ENCODE data around the gene ARL15. TPM values are rescaled to one million over a fixed set of nuclear protein-coding genes. Genes with fewer than 3 reads are reported as not detected.

The ARL15 gene
- polyA plus RNA-seq, 1 donor, result 24.7 TPM

DNA sequence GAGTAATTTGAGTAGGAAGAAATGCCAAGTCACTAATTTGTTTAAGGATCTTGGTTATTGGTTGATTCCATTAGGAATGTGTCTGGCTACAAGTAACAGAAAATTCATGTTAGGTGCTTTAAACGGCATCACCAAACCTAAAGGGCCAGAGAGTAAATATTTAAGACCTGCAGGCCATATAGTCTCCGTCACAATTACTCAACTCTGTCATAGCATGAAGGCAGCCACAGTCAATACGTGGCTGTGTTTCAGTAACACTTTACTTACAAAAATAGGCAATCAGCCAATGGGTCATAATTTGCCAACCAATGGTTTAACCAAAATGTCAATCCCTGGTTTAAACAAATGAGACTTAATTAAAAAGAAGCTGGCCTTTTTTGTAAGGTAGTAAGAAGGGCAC is 98.5 kb downstream of the ARL15 start:
- no peak for DNase-seq (ENCODE audit: low read depth)

DNA sequence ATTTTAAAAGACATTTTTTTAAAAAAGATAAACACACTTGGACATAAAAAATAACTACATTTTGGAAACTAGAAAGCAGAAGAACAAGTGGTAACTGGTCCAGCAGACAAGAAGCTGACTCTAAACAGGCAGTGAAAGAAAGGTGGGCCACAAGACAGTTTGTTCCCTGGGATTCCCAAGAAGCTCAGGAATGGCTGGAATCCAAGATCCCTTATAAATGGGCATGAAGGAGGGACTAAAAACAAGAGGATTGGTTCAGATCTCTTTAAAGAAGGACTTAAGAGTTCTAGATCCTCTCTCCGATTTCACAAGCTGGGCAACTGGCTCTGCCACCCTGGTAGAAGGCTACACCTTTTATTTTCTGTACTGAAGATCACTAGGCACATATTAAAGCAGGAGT is 102.8 kb downstream of the ARL15 start:
- DNase-seq (ENCODE audit: low read depth), result no peak

DNA sequence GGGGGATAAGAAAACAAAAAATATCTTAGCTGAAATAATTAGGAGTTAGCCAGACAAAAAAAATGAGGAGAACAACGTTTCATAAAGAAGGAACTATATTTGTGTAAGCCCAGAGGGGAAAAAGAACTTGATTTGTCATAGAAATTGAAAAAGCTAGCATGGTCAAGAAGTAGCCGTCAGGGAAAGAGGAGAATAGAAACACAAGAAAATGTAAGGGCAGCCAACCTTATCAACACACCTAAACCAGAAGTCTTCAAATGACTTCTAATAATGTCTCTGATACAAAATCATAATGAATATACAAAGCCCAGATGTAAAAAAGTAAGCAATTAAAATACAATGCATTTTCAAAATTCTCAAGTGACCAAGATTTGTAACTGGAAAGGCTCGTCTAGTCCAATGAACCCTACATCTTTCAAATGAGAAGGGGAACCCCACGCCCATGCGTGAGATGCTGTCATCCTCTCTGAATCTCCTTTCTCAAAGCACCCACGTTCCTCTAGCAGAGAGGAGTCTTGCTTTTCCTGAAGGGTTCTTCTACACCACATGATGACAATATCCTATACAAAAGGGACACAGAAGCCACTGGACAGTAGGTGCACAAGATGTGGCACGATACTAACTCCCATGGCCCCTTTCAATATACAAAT is 103.7 kb downstream of the ARL15 start:
- DNase-seq (ENCODE audit: low read depth), result no peak

DNA sequence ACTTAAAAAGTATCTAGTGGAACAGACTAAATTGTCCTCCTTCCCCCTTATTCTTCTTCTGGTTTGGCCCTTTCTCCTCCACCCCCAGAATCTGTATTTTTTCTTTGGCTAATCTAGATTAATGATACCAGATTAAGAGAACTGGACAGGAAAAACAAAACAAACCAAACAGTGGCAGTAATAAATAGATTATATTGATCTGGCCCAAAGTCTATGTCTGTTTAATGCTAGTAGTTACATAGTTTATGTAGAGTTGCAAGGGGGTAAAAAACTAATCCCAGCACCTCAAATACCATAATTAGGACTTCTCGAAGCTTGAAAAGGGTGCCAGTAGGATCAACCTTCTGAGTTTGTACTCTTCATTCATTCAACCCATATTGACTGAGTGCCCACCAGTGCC is 104.5 kb downstream of the ARL15 start:
- DNase-seq (ENCODE audit: low read depth), result no peak

DNA sequence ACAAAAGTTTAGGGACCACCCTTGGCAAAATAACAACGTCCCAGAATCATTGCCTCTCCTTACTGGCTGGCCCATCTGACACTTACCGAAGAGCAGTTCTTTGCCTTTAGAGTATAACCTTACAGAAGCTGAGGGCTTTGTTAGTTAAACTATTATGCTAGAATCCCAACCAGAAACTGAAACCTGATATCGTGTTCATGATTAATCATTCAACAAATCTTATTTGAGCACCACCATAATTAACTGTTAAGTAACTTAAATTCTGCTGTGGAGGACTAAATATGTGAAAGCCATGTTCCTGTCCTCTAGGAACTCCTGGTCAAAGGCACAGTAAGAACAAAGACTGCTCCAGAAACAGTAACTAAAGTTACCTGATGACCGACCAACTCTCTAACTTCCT is 104.9 kb downstream of the ARL15 start:
- no peak for DNase-seq (ENCODE audit: low read depth)

DNA sequence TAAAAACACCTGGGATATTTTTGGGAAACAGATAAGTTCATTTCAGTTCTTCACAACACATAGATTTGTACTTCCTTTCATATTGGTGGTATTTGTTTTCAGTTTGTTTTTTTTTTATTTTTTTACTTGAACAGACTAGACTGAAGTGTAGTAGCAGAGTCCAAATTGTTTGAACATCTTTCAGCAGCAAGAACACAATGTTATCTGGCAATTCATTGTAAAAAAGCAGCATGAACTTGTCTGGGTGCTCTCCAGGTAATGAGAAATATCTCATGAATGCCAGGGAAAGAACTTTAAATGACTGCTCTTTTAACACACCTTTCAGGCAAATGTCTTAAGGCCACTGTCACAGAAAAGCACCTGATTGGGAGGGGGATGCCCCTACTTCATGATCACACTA is 113.4 kb downstream of the ARL15 start:
- no peak for DNase-seq (ENCODE audit: low read depth)

DNA sequence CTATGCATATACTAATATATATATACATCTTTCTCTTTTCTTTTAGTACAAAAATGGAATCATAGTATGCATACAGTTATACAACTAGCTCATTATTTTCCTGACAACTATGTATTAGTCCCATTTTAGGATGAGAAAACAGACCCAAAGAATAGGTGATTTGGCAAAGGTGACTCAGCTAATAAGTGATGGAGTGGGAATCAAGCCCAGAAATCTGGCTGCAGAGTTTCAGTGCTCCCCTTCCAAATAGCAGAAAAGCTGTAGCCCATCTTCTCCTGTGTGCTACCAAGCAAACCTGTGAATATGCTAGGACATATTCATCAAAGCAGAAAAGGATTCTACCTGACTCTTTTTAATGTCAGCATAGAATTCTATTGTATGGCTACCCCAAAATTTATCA is 114.7 kb downstream of the ARL15 start:
- no peak for DNase-seq (ENCODE audit: low read depth)

DNA sequence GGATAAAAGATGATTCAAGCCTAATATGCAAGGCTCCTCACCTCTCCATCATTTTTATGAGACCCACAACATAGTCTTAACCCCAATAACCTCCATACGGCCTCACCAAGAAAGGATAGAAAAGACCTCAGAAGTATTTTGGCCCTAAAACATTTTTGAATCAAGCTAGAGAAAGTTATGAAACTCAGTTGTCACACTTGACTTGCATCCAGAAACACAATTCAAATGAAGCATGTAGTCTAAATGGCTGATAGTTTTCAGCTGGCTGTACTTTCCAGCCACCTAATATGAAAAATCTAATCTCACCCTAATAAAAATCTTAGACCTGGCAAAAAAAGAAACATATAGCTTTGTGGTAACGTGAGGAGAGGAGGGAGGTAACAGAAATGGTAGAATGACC is 116.1 kb downstream of the ARL15 start:
- DNase-seq (ENCODE audit: low read depth), result peak; percentile 58

DNA sequence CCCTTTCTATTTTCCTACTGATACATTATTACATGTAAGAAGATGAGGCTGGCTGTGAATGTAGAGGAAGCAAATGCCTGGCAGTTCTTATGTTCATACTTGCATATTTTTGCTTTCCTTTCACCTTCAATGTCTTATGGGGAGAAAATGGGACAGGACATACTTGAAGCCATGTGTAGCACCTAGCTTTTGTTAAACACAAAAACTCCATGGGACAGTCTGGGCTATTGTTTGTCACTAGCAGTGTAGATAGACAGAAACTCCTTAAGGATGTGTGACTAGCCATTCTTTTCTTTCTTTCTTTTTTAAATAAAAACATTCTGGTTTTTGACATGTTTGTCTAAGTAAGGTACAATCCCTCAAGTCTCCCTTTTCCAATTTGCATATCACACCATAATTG is 122.7 kb downstream of the ARL15 start:
- no peak for DNase-seq (ENCODE audit: low read depth)

DNA sequence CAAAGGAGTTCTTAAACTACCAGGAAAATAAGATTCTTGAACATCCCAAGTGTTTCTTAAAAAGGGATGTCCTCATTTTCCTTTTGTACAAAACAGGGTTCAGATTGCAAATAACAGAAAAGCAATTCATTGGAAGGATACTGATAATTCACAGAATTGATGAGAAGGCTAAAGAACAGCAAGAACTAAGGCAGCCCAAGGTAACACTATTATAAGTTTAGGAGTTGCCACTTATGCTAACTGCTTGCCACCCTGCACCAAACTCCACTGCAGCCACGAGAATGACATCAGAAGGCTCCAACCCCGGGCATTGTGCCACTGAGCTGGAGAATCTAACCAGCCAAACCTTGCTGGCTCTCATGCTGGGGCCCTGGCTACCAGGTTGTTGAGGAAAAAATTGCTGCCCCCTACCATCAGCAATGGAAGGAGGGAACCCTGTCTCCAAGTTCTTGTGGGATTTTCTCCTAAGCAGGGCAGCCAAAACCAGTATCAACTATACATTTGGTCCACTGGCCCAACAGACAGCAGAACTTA is 123.4 kb downstream of the ARL15 start:
- DNase-seq (ENCODE audit: low read depth), result no peak

DNA sequence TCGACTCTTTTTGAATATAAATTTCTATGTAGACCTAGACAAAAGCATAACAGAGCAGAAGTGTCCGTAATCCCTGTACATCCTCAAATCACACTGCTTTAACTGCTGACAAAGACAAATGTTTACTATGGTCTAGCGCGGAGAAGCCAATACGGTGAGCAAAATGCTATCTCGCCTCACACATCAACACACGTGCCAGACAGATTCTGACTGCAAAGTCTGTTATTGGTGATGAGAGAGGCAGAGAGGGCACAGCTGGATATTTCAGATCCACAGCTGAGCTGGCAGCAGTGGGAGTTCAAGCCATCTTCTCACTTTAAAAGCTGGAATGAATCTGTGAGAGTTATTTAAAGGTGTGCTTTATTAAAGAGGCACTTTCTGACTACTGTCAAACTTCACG is 124.3 kb downstream of the ARL15 start:
- no peak for DNase-seq (ENCODE audit: low read depth)

DNA sequence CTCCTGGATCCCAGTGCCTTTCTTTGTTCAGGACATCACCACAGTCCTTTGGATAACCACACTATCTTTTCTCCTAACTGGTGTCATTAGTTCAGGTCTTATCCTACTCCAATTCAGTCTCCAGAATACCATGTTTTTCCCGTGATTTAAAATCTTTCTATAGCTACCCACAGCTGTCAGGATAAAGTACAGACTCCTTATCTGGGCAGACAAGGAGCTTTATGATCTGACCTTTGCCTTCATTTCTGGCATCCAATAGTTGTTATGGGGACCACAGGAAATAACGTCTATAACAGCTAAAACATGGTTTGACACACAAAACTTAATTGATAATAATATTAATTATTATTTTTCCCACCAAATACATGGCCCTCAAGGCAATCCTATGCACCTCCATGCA is 125.6 kb downstream of the ARL15 start:
- DNase-seq (ENCODE audit: low read depth), result no peak

DNA sequence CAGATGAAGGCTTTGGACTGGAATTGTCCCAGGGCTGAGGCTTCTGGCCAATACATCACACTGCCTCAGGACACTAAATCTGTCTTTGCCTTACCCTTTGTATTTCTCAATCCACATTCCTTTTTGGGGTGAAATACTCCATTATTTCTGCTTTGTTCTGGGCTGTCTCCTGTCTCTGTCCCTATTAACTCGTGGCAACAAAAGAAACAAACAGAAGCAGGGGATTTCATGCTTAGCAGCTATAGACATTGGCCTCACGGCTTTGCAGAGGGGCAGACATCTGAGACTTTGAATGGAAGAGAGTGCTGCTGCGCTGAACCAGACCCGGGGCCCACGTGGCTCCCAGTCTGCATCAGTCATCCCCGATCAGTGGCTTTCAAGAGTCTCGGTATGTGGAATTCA is 129.7 kb downstream of the ARL15 start:
- no peak for DNase-seq (ENCODE audit: low read depth)

DNA sequence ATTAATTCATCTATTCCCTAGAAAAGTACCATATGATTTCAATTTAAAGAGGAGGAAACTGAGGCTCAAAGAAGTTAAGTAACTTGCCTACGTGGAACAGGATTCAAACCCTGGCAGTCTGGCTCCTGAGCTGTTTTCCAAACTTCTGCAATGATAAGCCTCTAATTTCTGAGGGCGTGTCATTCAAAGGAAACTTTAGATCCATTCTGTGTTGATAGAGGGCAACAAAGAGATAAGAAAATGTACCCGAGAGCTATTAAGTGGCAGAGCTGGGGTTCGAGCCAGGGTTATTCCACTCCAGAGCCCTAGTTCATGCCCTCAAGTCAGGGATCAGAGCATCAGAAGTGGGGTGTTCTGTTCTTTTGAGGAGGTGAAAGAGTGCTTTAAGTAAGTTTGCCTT is 131.4 kb downstream of the ARL15 start:
- no peak for DNase-seq (ENCODE audit: low read depth)

DNA sequence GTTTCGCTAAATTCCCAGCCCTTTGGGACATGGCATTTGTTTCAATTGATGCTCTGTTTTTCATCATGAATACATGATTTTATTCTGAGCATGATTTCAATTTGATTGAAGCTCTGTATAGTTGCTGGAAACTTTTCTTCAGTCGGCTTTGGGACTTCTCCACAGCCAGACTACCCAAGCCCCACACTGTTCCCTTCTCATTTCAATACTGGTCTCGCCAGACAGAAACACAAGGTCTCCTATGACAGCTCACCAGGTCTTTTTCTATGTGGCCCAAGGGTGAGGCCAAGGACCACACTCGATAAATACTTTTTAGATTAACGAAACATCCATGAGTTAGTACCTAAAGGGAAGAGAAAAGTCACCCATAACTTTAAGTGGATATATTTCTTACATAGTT is 132.2 kb downstream of the ARL15 start:
- no peak for DNase-seq (ENCODE audit: low read depth)

DNA sequence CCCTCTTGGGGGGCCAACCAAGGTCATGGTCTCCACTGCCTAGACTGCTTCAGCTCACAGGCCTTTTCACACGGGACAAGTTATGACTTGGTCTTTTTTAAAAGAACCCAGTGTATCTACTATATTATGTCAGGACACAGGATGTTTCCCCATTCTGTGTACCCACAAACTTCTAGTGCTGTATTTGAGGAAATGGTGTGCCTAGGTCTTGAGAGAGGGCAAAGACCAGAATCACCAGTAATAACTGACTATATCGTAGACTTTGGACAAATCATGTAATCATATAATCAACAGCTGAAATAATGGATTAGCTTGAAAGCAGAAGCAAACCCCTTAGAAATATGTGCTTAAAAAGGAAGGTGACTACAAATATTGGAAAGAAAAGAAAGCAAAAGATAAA is 133.3 kb downstream of the ARL15 start:
- no peak for DNase-seq (ENCODE audit: low read depth)

DNA sequence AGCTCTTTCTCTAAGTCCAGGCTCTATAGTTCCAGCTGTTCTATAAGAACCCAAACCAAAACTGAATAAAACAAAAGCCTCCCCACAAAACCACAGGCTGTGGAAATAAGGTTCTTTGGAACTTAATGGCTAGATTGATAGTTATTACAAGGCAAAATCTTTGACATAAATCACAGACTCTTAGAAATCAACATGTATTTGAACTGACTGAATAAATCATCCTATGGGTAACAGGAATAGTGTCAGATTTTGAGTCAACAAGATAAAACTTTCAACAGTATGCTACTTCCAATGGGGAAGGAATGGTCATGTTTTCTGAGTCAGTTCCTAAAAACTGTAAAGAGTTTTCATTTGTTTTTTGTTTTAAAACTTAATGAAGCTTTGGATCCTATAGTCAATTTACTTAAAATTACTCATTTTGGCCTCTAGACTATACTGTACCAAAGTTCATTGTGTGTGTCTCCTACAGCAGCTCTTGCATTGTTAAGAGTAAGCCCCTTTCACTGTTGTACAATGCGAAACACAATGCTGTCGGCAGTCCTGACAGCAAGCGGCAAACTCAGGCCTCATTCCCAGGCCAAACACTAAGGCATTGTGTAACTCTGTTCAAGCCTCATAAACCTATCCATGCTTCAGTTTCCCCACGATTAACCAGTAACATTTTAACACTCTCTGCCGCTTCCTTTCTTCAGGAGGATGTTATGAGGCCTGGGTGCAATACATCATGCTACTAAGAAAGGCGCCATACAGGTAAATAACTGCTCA is 134.1 kb downstream of the ARL15 start:
- DNase-seq (ENCODE audit: low read depth), result no peak

DNA sequence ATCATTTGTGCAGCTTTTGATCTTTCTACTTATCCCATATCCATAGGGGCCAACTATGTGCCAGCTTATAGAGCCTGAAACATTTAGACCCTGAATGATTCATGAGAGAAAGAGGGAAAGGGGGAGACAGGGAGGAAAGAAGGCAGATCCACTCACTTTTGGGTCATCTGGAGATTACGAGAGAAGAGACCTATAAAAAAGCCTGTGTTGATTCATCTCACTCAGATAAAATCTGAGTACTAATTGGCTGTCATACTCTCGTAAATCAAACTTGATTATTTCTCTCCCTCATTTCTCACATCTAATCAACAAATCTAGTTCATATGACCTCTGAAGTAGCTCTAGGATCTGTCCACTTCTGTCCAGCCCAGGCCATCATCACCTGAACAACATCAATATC is 137.1 kb downstream of the ARL15 start:
- no peak for DNase-seq (ENCODE audit: low read depth)

DNA sequence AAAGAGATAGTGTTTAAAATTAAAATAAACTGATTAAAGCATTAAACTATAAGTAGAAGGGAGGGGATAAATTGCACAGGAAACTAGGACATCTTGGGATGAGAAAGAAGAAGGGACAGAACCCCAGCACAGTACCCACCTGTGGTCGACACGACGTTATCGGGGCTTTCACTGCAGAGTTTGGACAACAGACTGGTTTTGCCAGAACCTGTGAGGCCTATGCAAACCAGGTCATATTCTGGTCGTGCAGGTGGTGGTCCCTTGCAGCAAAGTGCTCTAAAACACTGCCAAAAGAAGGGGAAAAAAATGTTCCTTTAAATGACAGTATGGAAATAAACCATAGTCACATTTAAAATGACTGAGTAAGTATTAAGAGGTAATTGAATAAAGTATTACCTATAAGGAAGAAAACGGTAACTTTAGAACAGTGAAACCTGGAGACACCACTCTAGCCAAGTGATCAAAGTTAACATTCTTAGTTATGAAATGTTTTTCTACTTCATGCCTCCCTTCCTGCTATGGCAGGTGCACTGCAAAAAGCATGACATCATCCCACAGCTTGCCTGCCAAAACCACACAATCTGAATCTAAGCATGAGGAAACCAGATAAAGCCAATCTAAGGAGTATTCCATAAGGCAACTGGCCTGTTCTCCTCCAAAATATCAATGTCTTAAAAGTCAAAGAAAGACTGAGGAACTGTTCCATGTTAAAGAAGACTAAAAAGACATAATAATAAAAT is 138.6 kb downstream of the ARL15 start:
- no peak for DNase-seq (ENCODE audit: low read depth)

DNA sequence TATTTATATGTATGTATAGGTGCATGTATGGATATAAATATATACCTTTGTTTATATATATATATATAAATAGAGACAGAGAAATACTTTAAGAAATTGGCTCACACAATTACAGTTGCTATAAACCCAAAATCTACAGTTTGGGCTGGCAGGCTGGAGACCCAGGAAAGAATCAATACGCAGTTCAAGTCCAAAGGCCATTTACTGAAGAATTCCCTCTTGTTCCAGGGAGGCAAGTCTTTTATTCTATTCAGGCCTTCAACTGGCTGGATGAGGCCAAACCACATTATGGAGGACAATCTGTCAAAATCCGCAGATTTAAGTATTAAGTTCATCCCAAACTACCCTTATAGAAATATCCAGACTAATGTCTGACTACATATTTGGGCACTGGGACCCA is 144.7 kb downstream of the ARL15 start:
- DNase-seq (ENCODE audit: low read depth), result no peak

DNA sequence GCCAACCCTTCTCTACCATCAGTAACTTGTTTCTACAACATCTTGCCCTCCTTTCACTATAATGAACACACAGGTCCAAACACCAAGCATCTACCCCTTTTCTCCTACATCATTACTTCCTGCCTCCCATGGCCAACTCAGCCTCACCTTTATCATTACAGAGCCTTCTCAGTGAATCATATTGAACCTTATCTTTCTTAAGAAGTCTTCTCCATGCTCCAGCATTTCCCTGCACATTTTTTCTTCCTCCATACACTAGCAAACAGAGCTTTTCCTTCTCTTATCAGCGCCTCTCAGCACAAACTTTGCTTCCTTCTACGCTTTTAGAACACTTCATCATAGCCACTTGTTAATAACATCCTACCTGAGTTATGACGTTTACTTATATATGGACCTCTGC is 148.2 kb downstream of the ARL15 start:
- DNase-seq (ENCODE audit: low read depth), result no peak

DNA sequence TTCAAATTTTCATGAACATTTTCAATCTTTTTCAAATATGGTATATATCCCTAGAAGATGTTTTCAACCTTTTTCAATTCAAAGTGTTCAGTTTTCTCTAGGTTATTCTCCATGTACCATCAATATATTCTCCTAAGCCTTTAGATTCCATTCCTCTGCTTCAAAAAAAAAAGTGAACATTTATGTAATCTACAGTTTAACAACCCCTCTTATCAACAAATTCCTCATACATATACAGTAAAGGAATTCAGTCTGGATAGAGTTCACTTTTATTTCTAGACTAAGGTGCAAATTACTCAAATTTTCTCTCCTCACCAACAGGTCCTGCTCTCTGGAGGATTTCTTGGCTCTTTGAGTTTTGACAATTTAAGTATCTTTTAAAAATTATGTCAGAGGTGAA is 150.0 kb downstream of the ARL15 start:
- DNase-seq (ENCODE audit: low read depth), result no peak

DNA sequence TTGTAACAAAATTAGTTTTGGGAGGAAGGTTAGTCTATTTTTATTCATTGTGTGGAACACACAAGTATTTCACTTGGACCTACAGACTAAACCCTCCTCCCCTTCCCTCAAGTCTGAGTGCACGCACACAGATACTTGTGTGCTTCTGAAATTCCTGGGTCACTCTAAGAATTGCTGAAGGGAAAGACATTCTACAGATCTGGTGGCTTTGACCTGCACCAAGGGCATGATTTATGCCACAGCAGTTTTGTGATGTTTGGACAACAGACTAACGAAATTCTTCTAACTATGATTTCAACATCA is 150.5 kb downstream of the ARL15 start:
- no peak for DNase-seq (ENCODE audit: low read depth)
